CD4-positive, alpha-beta T cell treated with Interleukin-10 for 1 hour (primary cell): ENCODE results near the gene EMILIN3.
A peak's percentile ranks its signal among the peaks of the same experiment; 100 is the strongest.

Experiments
- DNase-seq: peaks from one replicate; pipeline ENCODE4 v3.0.0-alpha.2; 2020

The EMILIN3 gene

DNA sequence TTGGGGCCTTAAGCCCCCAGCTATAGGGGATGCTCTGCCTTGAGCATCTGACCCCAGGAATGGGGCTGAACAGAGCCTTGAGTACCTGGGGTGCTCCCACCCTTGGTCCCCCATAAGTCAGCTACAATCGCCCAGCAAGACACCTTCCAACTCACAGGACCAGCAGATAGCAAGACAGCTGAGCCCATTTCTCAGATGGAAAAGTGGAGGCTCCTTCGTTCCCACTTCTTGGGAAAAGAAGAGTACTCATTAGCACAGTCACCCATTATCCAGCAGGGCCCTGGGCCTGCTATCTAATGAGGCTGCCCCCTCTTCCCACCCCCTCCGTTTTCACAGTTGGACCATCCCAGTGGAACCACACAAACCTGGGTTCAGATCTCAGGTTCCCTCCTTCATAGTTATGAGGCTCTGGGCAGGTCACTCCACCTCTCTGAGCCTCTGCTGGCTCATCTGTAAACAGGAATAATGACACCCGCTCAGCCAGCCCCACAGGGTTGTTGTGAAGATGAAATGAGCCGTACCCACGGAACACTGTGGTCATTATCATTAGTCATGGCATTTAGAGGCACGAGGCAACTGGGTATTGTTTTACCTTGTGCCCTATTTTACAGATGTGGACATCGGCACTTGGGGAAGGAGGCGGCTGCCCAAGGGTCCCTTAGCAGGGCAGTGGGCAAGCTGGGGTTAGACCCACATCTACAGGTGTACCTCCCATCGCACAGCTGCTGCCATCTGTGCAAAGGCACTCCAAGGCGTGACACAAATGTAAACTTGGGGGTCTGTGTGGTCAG, 21.5 kb downstream of the EMILIN3 start:
- no peak for DNase-seq

DNA sequence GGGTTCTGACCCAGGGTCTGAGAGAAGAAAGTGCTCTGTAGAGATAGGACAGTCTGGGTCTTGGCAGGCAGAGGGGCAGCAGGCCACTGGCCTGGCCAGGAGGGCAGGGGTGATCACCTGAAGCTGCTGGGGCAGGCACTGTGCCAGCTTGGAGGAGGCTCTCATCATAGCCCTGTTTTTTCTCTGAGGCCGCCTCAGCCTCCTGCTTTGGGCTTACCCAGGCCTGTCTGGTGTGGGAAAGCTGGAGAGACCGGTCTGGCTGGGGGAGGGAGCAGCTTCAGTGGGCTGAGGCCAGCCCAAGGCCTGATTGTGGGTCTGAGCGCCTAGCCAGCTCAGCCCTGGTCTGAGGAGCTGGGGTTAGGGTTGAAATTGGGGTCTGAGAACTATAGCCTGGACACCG, 22.1 kb downstream of the EMILIN3 start:
- DNase-seq, result no peak

DNA sequence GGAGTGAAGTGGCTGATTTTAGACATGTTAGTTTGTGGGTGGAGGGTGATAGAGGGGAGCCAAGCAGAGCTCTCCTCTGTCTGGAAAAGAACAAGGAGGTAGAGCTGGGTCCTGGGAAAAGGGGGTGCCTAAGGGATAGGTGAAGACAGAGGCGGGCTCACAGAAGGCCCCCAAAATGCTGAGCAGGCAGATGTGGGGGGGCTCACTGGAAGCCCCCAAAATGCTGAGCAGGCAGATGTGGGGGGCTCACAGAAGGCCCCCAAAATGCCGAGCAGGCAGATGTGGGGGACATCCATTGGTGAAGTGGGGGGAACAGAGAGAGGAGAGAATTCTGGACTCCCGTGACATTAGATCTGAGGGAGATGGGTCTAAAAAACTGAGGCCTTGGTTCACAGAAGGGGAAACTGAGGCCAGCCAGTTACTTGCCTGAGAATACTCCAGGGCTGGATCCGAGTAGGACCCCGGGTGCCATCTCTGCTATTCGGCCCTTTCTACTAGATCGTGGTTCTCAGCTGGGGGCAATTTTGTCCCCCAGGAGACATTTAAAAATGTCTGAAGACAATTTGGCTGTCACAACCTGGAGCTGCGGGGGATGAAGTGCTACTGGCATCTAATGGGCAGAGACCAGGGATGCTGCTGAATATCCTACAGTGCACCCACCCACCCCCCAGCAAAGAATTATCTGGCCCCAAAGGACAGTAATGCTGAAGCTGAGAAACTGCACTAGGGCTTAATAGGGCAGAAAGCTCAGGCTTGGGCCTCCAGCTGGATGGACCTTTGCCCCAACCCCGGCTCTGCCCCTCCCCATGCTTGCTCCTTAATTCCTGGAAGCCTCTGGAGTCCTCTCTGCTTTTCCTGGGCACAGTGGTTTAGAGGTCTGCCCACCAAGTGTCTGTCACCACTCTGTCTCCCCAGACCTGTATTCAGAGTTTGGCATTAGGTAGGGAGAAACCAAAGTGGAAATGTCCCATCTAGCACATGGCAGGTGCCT, 23.8 kb downstream of the EMILIN3 start:
- DNase-seq, result no peak

DNA sequence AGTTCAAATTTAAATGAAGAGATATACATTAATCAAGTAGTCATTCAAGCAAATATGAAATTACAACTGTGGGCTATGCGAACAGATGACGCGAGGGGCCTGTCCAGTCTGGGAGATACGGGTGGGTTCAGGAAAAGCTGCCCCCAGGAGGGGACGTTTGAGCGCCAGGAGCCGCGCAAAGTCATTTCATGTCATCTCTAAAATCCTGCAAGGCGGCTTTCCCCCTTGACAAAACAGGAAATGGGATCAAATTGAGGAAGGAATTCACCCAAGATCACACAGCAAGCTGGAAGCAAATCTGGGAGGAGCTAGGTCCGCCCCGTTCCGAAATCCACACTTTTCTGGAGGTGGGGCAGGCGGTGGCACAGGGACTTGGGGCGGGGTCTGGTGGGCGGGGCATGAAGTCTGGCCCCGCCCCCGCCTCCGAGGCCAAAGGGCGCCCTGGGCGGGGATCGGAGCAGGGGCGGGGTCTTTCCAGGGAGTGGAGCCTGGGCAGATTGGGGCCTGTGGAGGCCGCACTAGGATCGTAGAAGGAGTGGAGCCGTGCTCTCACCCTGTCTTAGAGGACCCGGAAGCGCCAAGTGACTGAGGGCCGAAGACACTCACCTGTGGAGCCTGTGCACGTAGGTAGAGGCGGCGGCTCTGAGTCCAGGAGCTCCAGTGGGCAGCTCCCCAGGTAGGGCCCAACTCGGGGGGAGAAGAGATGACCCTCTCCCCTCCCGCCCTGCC, 26.1 kb downstream of the EMILIN3 start, which contains the start of gene LPIN3:
Gene LPIN3, plus strand, starts transcription at position 495 of the 729 bp plus-strand sequence. CDS start 4,983 bp downstream, outside the sequence.
- peak; percentile 64 for DNase-seq

DNA sequence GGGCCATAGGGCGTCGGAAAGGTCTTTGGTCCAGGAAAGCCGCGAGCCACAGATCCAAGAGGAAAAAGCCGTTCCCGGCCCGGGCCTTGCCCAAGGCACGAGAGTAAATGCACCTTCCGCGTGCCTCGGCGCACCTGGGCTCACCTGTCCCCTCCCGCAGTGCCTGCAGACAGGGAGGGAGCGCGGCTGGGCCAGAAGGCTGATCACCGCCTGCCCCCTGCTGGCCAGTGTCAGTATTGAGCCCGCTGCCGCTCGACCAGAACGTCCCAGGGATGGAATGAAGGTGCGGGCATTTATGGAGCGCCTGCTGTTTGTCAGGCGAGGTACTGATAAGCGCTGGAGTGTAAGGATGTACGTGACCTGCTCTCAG, 26.7 kb downstream of the EMILIN3 start:
- DNase-seq, result peak; percentile 85

DNA sequence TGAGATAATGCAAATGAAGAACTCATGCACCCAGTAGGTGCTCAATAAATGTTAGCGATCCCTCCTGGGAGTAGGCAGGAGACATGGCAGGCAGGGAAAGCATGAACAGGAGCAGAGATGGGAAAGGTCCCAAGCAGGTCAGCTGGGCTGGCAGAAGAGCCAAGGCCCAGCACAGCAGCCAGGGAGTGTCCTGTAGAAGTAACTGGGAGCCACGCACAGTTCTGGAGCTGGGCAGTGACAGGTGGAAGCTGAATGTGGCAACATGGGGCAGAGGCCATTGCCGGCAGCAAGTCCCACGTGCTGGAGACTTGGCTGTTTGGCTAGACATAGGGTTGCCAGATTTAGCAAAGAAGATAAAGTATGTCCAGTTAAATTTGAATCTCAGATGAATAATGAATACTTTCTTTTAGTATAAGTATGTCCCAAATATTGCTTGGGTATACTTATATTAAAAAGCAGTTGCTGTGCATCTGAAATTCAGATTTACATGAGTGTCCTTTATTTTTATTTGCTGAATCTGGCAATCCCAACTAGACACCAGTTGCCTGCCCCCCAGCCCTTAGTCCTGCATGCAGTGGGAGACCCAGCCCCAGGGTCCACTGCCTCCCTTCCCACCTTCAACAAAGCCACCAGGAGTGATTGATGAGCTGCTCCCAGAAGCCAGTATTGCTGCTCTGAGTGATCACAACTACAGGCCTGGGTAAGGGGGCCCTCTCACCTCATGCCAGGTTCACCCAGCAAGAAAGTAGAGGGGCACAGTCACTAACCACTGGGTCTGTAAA, 29.7 kb downstream of the EMILIN3 start:
- DNase-seq, result no peak

DNA sequence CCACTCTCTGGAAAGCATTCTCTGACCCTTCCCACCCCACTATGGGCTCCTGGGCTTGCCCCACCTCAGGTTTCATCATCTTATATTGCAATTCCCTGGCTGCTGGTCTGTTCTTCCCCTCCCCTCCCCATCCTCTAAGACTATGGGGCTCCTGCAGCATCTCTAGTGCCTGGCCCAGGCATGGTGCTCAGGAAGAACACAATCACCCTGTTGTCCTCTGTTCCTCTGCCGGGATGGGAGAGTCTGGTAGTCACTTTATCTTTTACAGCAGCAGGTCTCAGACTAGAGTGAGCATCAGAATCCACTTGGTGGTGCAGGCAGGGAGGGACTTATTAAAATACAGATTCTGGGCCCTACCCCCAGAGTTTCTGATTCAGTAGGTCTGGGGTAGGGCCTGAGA, 31.0 kb downstream of the EMILIN3 start:
- DNase-seq, result no peak

DNA sequence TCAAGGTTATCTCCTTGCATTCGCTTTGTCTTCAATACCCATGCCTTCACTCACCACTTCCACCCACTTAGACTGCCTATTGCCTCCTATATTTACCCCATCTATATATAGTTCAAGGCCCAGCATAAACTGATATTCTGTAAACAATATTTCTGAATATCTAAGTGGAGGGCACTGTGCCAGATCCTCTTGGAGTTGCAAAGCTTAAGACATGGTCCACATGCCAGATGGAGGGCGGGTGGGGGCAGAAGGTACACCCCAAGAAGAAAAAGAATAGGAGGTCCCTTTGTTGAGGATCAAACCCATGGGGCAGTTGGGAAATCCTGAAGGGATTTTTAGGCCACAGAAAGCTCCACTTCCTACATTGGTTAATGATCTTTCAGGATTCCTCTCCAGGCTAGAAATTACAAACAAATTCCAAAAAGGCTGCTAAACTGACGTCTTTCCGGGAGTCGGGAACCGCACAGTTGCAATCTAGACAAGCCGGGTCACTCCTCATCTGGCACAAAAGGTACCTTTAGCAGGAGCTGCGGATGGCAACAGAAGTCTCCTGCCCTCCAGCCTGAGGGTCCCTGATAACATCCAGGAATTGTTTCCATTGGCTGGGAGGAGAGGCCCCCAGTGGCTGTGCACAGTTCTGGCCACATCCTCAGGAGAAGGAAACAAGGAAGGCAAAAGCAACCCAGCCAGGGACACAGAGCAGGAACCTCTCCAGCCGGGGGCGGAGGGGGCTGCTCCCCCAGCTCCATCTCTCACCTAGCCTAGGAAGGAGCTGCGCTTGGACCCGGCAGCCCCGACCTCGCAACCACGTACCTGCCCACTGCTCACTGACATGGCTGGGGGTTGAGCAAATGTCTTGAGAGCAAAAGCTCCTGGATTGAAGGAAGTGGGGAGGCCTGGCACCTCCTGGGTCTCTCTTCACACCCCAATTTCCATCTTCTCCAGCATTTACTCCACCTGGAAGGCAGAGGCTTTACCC, 31.9 kb downstream of the EMILIN3 start:
- no peak for DNase-seq

DNA sequence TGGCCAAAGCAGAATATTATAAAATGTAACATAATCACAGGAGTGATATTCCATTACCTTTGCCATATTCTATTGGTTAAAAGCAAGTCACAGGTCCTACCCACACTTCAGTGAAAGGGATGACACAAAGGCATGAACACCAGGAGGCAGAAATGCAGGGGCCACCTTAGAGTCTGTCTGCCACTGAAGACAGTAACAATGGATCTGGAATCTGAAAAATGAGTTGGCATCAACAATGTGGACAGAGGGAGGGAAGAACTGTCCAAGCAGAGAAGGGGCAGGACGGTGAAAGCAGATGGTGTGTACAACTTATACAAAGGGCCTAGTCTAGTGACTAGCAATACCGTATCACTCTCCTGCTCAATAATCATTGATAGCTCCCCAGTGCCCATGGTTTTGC, 32.6 kb downstream of the EMILIN3 start:
- no peak for DNase-seq

DNA sequence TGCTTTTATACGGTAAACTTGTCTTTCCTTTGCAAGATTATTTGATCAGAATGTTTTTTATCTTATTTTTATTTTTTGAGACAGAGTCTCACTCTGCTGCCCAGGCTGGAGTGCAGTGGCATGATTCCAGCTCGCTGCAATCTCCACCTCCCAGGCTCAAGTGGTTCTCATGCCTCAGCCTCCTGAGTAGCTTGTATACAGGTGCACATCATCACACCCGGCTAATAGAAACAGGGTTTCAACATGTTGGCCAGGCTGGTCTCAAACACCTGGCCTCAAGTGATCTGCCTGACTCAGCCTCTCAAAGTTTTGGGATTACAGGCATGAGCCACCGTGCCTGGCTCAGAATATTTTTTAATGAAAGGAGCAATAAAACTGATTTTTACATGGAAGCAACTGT, 34.9 kb downstream of the EMILIN3 start:
- DNase-seq, result no peak

DNA sequence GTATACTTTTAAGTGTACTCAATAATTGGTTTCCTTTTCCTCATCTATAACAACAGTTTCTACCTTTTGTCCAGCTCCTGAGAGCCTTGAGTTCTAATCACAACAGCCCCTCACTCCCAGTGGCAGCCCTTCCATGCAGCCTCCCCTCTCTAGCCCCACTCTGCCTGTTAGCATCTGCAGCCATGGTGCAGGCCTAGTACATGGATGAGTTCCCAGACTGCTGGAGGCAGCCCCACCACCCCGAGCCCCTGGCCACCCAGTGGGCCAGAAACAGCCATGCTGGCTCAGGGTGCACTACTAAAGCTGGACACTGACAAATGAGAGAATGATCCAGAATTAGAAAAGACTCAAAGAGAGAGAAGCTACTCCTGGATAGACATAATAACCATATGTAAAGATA, 35.7 kb downstream of the EMILIN3 start:
- no peak for DNase-seq

DNA sequence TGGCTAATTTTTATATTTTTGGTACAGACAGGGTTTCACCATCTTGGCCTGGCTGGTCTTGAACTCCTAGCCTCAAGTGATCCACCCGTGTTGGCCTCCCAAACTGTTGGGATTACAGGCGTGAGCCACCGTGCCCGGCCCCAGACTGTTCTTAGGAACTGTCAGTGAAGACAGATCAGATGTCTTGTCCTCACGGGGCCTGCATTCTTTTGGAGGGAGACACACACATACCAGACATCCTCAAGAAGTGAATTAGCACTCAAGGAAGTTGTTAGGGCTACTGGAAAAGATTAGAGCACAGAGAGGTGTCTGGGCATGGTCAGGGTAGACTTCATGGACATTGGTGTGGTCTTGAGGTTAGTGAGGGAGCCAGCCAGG, 36.3 kb downstream of the EMILIN3 start:
- DNase-seq, result no peak

DNA sequence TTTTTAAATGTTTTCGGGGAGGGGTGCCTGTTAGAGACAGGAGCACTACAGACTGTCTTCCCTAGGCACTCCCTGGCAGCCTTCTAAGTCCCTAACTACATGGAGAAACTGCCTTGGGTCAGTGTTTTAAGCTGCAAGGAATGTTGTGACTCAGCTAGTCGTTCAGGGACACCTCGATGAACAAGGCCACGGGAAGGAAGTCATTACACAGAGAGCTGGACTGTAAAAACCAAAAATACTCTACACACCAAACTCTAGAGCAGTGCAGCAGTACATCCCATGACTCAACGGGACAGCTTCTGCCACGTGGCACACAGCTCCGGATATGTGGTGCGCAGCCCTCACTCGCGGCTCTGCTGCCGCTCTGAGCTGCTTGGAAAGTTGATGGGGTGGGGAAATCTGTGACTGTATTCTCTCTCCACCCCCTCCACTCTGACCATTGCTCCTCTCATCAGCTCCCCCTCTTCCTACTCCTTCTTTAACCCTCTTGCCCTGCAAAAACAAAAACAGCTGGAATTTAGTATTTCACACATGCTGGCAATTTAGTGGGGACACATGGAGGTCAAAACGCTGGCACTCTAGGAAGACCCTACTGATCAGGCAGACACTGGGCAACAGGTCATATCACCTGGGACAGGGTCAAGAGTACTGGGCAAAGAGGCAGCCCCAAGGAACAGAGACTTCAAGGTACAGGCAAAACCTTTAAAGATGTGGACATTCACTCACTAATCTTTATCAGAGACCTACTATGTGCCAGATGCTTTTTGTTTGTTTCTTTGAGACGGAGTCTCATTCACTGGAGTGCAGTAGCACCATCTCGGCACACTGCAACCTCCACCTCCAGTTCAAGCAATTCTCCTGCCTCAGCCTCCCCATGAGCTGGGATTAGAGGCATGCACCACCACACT, 36.9 kb downstream of the EMILIN3 start:
- peak; percentile 37 for DNase-seq

DNA sequence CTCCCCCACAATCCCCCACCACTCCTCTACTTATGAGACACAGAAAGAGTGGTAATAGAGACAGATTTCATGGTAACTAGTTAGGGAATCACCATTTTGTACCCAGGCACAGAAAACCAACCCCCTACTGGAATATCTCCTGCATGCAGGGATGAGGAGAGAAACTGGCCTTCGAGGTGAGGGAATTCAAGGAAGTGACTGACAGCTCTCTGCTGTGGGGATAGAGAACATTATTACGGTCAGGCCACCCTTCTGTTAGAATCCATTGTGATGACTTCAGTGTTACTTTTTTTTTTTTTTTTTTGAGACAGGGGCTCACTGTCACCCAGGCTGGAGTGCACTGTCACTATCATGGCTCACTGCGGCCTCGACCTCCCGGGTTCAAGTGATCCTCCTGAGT, 39.4 kb downstream of the EMILIN3 start:
- DNase-seq, result no peak

DNA sequence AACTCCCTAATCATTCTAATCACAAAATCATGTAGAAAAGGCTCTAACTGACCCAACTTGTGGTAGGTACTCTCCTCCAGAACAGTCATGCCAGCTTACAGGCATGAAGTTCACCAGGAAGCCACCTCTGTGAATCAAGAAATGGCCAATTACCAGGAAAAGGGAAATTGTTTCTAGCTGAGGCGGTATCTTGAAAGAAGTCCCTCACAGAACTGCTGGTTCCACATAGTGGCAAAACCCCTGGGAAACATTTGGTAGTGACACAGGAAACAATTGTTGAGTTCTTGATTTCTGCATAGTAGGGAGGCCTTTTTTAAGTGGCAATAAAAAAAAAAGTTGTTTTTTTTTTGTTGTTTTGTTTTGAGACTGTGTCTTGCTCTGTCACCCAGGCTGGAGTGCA, 45.6 kb downstream of the EMILIN3 start:
- no peak for DNase-seq

DNA sequence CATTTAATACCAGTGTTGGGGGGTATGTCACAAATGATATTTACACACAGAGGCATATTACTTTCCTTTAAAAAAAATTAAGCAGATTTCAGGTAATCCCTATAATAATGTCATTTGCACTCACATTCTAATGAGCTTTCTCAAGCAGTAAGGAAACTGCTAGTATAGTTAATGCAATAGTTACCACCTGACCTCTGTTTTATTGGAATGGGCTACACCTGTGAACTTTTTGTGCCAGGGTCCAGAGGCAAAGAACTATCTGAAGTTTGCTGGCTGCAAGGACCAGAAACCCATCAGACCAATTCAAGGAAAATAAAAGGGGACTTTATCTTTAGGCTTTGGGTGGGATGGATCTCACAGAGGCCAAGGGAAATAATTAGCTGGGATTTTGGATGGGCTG, 46.2 kb downstream of the EMILIN3 start:
- DNase-seq, result no peak

DNA sequence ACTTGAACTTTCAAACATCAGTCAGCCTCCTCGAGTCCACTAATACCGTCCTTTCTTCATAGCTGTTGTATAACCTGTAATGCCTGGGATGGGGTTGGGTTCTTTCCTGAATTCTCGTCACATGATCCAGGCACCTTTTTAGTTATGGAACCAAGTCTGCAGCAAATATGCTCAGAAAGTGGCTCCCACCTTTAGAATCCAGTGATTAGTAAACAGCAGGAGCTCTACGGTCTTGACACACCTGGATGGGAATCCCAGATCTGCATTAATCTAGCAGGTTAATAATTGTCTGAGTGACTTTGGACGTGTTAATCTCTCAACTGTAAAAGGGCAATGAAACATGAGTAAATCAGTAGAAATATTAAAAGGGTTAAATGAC, 48.4 kb downstream of the EMILIN3 start:
- DNase-seq, result no peak

DNA sequence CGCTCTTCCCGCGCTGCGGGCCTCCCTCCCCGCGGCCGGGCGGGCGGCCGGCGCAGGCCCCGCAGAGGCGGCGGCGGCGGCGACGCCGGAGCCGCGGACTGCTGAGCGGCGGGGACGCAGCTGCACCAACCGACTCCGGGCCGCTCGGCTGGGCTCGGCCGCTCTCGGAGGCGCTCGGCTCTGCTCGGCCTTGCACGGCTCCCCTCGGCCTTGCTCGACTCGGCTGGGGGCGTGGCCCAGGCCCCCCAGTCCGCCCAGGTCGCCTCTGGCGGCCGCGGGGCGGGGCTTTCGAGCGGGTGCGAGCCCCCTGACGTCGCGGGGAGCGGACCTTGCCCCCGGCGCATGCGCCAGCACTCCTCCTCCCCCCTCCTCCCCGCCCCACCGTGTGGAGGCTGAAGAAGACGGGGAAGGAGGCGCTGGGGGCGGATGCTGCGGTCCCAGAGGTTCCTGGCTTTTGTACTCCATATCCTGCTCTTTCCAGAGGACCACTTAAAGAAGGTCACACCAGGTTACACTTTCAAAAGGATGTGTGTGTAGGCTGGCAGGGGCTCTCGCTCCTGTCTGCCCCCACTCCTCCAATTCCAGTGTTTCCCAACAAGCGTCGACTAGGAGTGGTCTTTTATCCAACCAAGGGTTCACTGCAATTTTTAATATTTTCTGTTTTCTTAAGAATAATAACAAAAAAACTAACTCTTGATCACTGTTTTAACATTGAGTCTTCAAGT, 48.9 kb downstream of the EMILIN3 start, which contains the start of gene ZHX3:
Gene ZHX3, minus strand, starts transcription at position 186 of the 725 bp plus-strand sequence. CDS start 112,815 bp downstream, outside the sequence.
- peak; percentile 96 for DNase-seq
